Endothelial cell of umbilical vein (primary cell): Measurements from ENCODE around the gene CIB2. TPM values are rescaled to one million over a fixed set of nuclear protein-coding genes. Genes with fewer than 3 reads are reported as not detected.

Experiments
- BruUV-seq: library from RNA; stranded (reverse); fragments of 400-500 nt; replicated peaks from 2 replicates; lab custom pipeline; 2021; lab: Mats Ljungman, UMichigan
- CTCF ChIA-PET: fragments of 300-600, 350-600 bp; sonication (Branson Sonifier 250); formaldehyde crosslinking; loops from one replicate; lab custom pipeline; 2021; ENCODE audit warnings: antibody characterized with exemption, inconsistent platforms; lab: Charles Lee
- POLR2A ChIA-PET: fragments of 300-600, 350-600 bp; sonication (Branson Sonifier 250); formaldehyde crosslinking; loops from one replicate; lab custom pipeline; 2021; ENCODE audit warnings: antibody characterized with exemption, inconsistent platforms; lab: Charles Lee
- DNase-seq: peaks from one replicate; pipeline ENCODE4 v3.0.0-alpha.2; 2011; ENCODE audit warnings: low read depth, low spot score
- FAIRE-seq: peaks from 2 replicates; lab custom pipeline; 2011; peaks lifted over from hg19 to GRCh38; lab: Jason Lieb, UNC
- H2AFZ ChIP-seq: 2 replicates; pipeline ENCODE4 v1.6.0; 2012; ENCODE audit warnings: low read depth, low read length, control low read depth, inconsistent platforms
- H3K27ac ChIP-seq: 2 replicates; pipeline ENCODE4 v1.5.1; 2011; ENCODE audit warnings: low read depth, mild to moderate bottlenecking, control low read depth, low read length, moderate library complexity; ENCODE audit not compliant: insufficient read depth
- H3K27me3 ChIP-seq, 2 experiments: 2 replicates each; pipeline versions ENCODE4 v1.6.0 to v1.6.1; 2011; ENCODE audit warnings: low read length in 2 of 2, mixed read lengths in 1 of 2; ENCODE audit not compliant: control insufficient read depth in 2 of 2, insufficient read depth in 2 of 2
- H3K36me3 ChIP-seq, 2 experiments: 2 replicates in 1 of 2; 3 replicates in 1 of 2; pipeline ENCODE4 v1.5.1; 2011; ENCODE audit warnings: low read length in 2 of 2, mild to moderate bottlenecking in 1 of 2, moderate library complexity in 1 of 2; ENCODE audit not compliant: control insufficient read depth in 2 of 2, insufficient read depth in 2 of 2; ENCODE audit errors: extremely low read depth in 1 of 2
- H3K4me1 ChIP-seq: 3 replicates; pipeline ENCODE4 v1.5.1; 2011; ENCODE audit warnings: mild to moderate bottlenecking, low read length; ENCODE audit not compliant: control insufficient read depth, insufficient read depth; ENCODE audit errors: extremely low read depth
- H3K4me2 ChIP-seq: 2 replicates; pipeline ENCODE4 v1.6.1; 2011; ENCODE audit warnings: low read length, control low read depth, mixed read lengths; ENCODE audit not compliant: insufficient read depth
- H3K4me3 ChIP-seq, 3 experiments: fragments of 200-600 bp in 1 of 3; sonication (generic), shearing (Covaris generic) in 1 of 3; replicated peaks in 1 of 3; 2 replicates each; pipeline ENCODE4 v1.5.1; 2011 to 2016; ENCODE audit warnings: control low read depth in 3 of 3, low read length in 3 of 3, mild to moderate bottlenecking in 2 of 3, inconsistent platforms in 1 of 3, low read depth in 1 of 3, moderate library complexity in 1 of 3; ENCODE audit not compliant: insufficient read depth in 1 of 3
- H3K79me2 ChIP-seq: 2 replicates; pipeline ENCODE4 v1.6.0; 2012; ENCODE audit warnings: low read length, inconsistent platforms; ENCODE audit not compliant: control insufficient read depth, insufficient read depth
- H3K9ac ChIP-seq: replicated peaks from 2 replicates; pipeline ENCODE3; 2011; ENCODE audit warnings: low read length, control low read depth; ENCODE audit not compliant: insufficient read depth; ENCODE audit errors: extremely low read depth
- H3K9me1 ChIP-seq: replicated peaks from 3 replicates; pipeline ENCODE4 v1.6.0; 2011; ENCODE audit warnings: mild to moderate bottlenecking, low read length; ENCODE audit not compliant: control insufficient read depth, insufficient read depth; ENCODE audit errors: extremely low read depth
- H3K9me3 ChIP-seq: replicated peaks from 2 replicates; pipeline ENCODE4 v1.5.1; 2012; ENCODE audit warnings: low read length, inconsistent platforms; ENCODE audit not compliant: control insufficient read depth, insufficient read depth
- H4K20me1 ChIP-seq: replicated peaks from 2 replicates; pipeline ENCODE3; 2011; ENCODE audit warnings: mild to moderate bottlenecking, low read length; ENCODE audit not compliant: control insufficient read depth, insufficient read depth; ENCODE audit errors: extremely low read depth
- CTCF ChIP-seq, 2 donors: IDR thresholded peaks; 1 replicate in 1 of 2; 2 replicates in 1 of 2; pipeline ENCODE4 v1.5.1; 2011; ENCODE audit warnings: low read length in 2 of 2, mild to moderate bottlenecking in 2 of 2, moderate library complexity in 2 of 2, control low read depth in 1 of 2, inconsistent platforms in 1 of 2, low read depth in 1 of 2; ENCODE audit not compliant: insufficient read depth in 1 of 2; ENCODE audit errors: extremely low read depth in 1 of 2
- EZH2 ChIP-seq: IDR thresholded peaks from 2 replicates; pipeline ENCODE4 v1.6.1; 2012; ENCODE audit warnings: borderline replicate concordance, low read depth, mild to moderate bottlenecking, moderate library complexity, low read length, inconsistent platforms; ENCODE audit not compliant: severe bottlenecking
- FOS ChIP-seq: IDR thresholded peaks from 2 replicates; pipeline ENCODE4 v1.6.1; 2011; ENCODE audit warnings: mild to moderate bottlenecking, low read length, moderate library complexity, borderline replicate concordance; ENCODE audit not compliant: insufficient read depth
- GATA2 ChIP-seq: IDR thresholded peaks from 2 replicates; pipeline ENCODE4 v1.7.0; 2011; ENCODE audit warnings: low read depth, mild to moderate bottlenecking, moderate library complexity, mixed read lengths, low read length; ENCODE audit not compliant: insufficient read length, insufficient read depth
- JUN ChIP-seq: IDR thresholded peaks from 2 replicates; pipeline ENCODE4 v1.6.1; 2011; ENCODE audit warnings: borderline replicate concordance, low read depth; ENCODE audit not compliant: insufficient read length, insufficient read depth
- MAX ChIP-seq: IDR thresholded peaks from 2 replicates; pipeline ENCODE4 v1.6.1; 2011; ENCODE audit not compliant: insufficient read depth, insufficient read length
- MYC ChIP-seq: IDR thresholded peaks from one replicate; pipeline ENCODE4 v1.6.1; 2011; ENCODE audit warnings: mild to moderate bottlenecking, low read depth, low read length
- POLR2A ChIP-seq: IDR thresholded peaks from 2 replicates; pipeline ENCODE4 v1.6.1; 2012; ENCODE audit warnings: low read depth, mild to moderate bottlenecking, control low read depth, low read length
- POLR2AphosphoS5 ChIP-seq: IDR thresholded peaks from 2 replicates; pipeline ENCODE4 v1.6.1; 2012; ENCODE audit warnings: low read depth, mild to moderate bottlenecking, control low read depth, low read length, moderate library complexity; ENCODE audit not compliant: insufficient read depth
- dilution Hi-C: fragments of 300-500 bp; cut with MboI; formaldehyde crosslinking; loops from one replicate; pipeline ENCODE4 v1.15.0; 2019; ENCODE audit warnings: low sequenced_read_pairs; ENCODE audit not compliant: extremely low pct_ligation_motif_present
- intact Hi-C: fragments of 100-400 bp; cut with micrococcal nuclease; formaldehyde crosslinking; loops from one replicate; pipeline ENCODE4 v1.10.0; 2022
- polyA plus RNA-seq, 4 experiments: library from polyadenylated mRNA; depleted of rRNA in 3 of 4; stranded (reverse) in 3 of 4; unstranded in 1 of 4; fragments of >200 nt; gene quantifications; 2 replicates each; pipeline versions ENCODE4 v1.2.1 to v1.2.3, GENCODE V29; 2011 to 2012; ENCODE audit warnings: missing spikeins in 1 of 4
- total RNA-seq: library from RNA; stranded (reverse); gene quantifications from 2 replicates; pipeline ENCODE4 v1.2.3, GENCODE V29; 2021

The CIB2 gene
- total and polyA plus RNA-seq, 2 donors (not counting 3 experiments of a cell fraction or from before 2014, with no cell fraction given): 4.0 to 7.7 TPM

DNA sequence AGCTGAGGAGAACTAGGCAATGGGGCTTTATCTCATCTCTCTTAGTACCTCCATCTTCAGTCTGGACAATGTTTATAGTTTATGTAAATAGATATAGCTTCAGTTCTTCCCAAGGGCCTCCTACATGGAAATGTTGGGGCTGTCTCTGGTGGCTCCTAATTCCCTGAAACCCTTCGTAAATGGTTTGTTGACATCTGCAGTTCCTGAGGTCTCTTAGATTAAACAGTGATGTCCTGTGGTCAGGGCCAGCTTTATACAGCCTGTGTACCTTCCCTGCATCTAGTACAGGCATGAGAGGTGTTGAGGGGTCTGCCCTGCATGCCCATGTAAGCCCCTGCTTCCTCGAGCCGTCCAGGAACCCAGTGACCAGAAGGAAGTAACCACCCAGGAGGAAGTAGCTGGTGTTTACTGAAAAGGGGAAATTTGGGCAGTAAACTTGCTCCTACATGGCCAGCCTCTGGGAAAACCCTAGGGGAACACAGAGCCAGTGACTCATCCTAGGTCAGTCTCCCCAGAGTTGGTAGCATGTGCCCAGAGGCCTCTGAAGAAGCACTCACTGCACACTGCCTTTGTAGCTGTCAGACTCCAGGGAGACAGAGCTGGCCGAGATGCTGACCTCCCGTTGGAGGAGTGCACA lies 49.0 kb downstream of the CIB2 start:
- ChIA-PET CTCF (interaction anchor here (0.8 to 1.8 kb wide), 5 partner anchors 9 to 82 kb away, joined by 3 to 7 read pairs (median 5); partner anchors contain the start of gene SH2D7), POLR2A (no interaction called here)
- H2AFZ ChIP-seq: no peak overlapping the region
- DNase-seq (no peak), FAIRE-seq (no peak)
- no peaks in the 10 kb centered on the region for H3K27me3 ChIP-seq
- TF ChIP-seq POLR2AphosphoS5: no peak
- no peak for TF ChIP-seq CTCF (IDR thresholded peaks at IDR 0.05; ENCODE audit: extremely low read depth in 1 of 2, insufficient read depth in 1 of 2, low read depth in 1 of 2, low read length in 2 of 2)
- TF ChIP-seq JUN: no peak
- TF ChIP-seq POLR2A: no peak
- no peak for TF ChIP-seq FOS
- TF ChIP-seq EZH2: no peak
- no peak for TF ChIP-seq GATA2
- no peak for TF ChIP-seq MAX
- no peak for TF ChIP-seq MYC
- no peaks in the 10 kb centered on the region for H3K9me1 ChIP-seq
- no peak overlapping the region for H3K27ac ChIP-seq
- no peaks in the 10 kb centered on the region for H3K36me3 ChIP-seq
- intact Hi-C loops (no loop called here), dilution Hi-C loops (no loop called here)
- H3K4me2 ChIP-seq: no peak overlapping the region
- no TSS peak for BruUV-seq
- H3K4me3 ChIP-seq: no peak overlapping the region
- H3K9me3 ChIP-seq: no peaks in the 10 kb centered on the region
- H3K79me2 ChIP-seq: peaks cover under 1% of the 10 kb centered on the region
- no peaks in the 10 kb centered on the region for H4K20me1 ChIP-seq
- H3K9ac ChIP-seq: no peak overlapping the region
- peaks cover 4% of the 10 kb centered on the region for H3K4me1 ChIP-seq
